ENCODE data around the gene BBS9. TPM values are rescaled to one million over a fixed set of nuclear protein-coding genes. Genes with fewer than 3 reads are reported as not detected.

BBS9 gene
- polyA plus RNA-seq, 4 donors, result 2.0 to 8.8 (median 3.0) TPM

DNA sequence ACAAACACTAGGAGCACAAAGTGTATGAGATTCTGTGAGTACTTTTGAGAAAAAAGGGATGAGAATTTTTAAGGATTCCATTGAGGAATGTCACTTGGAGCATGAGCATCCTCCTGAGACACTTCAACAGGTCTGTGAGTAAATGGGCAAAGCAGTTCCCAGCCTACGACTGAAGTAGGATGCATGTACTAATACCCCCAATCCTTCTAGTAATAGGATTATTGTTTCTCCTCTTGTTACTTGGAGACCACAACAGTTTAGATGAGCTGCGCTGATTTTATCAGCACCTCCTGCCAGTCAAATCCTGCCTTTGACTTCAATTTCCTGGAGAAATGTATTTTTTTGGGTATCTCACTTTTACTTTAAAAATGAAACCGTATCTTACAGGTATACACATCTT lies 820 bp downstream of the BBS9 start:
- DNase-seq (peak in 1 of 2 donors; percentile 8), FAIRE-seq (no peak)
- H3K4me3 ChIP-seq (ENCODE audit: low read depth in 1 of 3, low read length in 3 of 3), result peak overlapping the region in 2 of 3 donors; percentile 88 to 89
- no peaks in the 10 kb centered on the region for H3K9me3 ChIP-seq (ENCODE audit: control insufficient read depth in 2 of 2, insufficient read depth in 1 of 2, low read depth in 1 of 2, low read length in 1 of 2)
- H3K4me1 ChIP-seq (ENCODE audit: control insufficient read depth in 3 of 3, insufficient read depth in 2 of 3, low read depth in 1 of 3, low read length in 2 of 3), result peaks cover 0 to 5% (median 0%) of the 10 kb centered on the region in 3 donors
- H3K36me3 ChIP-seq (ENCODE audit: control insufficient read depth in 3 of 3, insufficient read depth in 2 of 3, low read depth in 1 of 3, low read length in 3 of 3), result no peaks in the 10 kb centered on the region
- H3K27ac ChIP-seq (ENCODE audit: low read depth in 1 of 3, low read length in 2 of 3), result no peak overlapping the region
- 4 to 8% (median 8%) methylated on average over 3 of the region's 3 CpGs for WGBS, 3 donors
- no peaks in the 10 kb centered on the region for H3K27me3 ChIP-seq (ENCODE audit: control insufficient read depth in 3 of 3, insufficient read depth in 3 of 3, low read length in 3 of 3)

GRCh38 chr7:33137103-33137502 lies 7.7 kb downstream of the BBS9 start:
- Histone ChIP-seq H3K4me1 (ENCODE audit: control insufficient read depth in 3 of 3, insufficient read depth in 2 of 3, low read depth in 1 of 3, low read length in 2 of 3) (no peaks in the 10 kb centered on the region), H3K36me3 (ENCODE audit: control insufficient read depth in 3 of 3, insufficient read depth in 2 of 3, low read depth in 1 of 3, low read length in 3 of 3) (no peaks in the 10 kb centered on the region), H3K9me3 (ENCODE audit: control insufficient read depth in 2 of 2, insufficient read depth in 1 of 2, low read depth in 1 of 2, low read length in 1 of 2) (no peaks in the 10 kb centered on the region), H3K27ac (ENCODE audit: low read depth in 1 of 3, low read length in 2 of 3) (no peak overlapping the region), H3K4me3 (ENCODE audit: low read depth in 1 of 3, low read length in 3 of 3) (no peak overlapping the region), H3K27me3 (ENCODE audit: control insufficient read depth in 3 of 3, insufficient read depth in 3 of 3, low read length in 3 of 3) (no peaks in the 10 kb centered on the region)
- WGBS, 3 donors, result 95 to 97% (median 95%) methylated on average over 15 of the region's 15 CpGs
- no peak for FAIRE-seq
- DNase-seq, result no peak

DNA sequence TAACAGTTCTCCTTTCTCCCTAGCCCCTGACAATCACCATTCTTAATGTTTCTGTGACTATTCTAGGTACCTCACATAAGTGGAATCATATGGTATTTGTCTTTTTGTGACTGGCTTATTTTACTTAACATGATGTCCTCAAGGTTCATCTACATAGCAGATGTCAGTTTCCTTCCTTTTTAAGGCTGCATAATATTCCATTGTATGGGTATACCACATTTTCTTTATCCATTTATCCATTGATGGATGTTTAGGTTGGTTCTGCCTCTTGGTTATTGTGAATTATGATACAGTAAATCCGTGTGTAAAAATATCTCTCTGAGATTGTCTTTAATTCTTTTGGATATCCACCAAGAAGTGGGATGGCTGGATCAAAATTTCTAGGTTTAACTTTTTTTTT lies 13.2 kb downstream of the BBS9 start:
- Histone ChIP-seq H3K4me3 (ENCODE audit: low read depth in 1 of 3, low read length in 3 of 3) (no peak overlapping the region), H3K9me3 (ENCODE audit: control insufficient read depth in 2 of 2, insufficient read depth in 1 of 2, low read depth in 1 of 2, low read length in 1 of 2) (peaks cover 0 to 3% of the 10 kb centered on the region in 2 donors), H3K4me1 (ENCODE audit: control insufficient read depth in 3 of 3, insufficient read depth in 2 of 3, low read depth in 1 of 3, low read length in 2 of 3) (no peaks in the 10 kb centered on the region), H3K27ac (ENCODE audit: low read depth in 1 of 3, low read length in 2 of 3) (no peak overlapping the region), H3K27me3 (ENCODE audit: control insufficient read depth in 3 of 3, insufficient read depth in 3 of 3, low read length in 3 of 3) (no peaks in the 10 kb centered on the region), H3K36me3 (ENCODE audit: control insufficient read depth in 3 of 3, insufficient read depth in 2 of 3, low read depth in 1 of 3, low read length in 3 of 3) (no peaks in the 10 kb centered on the region)
- DNase-seq, result no peak
- FAIRE-seq, result no peak
- WGBS, 3 donors, result 74 to 95% (median 92%) methylated on average over 1 of the region's 1 CpG

DNA sequence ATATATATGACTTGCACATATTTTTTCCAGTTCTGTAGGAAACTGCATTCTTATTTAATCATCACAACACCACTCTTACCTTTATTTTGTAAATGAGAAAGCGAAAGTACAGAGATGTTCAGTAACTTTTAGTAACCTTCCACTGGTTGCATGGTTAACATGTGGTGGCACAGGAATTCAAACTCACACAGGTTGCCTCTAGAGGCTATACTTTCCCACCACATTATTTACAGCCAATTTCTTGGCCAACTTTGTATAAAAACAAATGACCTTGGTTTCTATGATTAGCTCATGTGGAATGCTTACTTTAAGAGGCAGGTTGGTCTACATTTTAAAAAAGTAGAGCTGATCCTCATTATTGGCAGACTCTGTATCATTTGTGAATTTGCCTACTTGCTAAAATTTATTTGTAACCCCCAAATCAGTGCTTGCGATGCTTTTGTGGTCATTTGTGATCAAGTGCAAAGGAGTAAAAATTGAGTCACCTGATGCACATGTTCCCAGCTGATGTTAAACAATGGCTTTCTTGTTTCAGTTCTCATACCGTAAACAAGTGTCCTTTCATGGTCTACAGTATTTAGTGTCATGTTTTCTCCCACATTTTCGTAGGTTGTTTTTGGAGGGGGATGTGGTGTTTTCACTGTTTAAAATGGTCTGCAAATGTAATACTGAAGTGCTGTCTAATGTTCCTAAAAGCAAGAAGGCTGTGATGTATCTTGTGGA lies 14.8 kb downstream of the BBS9 start:
- Histone ChIP-seq H3K27me3 (ENCODE audit: control insufficient read depth in 3 of 3, insufficient read depth in 3 of 3, low read length in 3 of 3) (no peaks in the 10 kb centered on the region), H3K4me3 (ENCODE audit: low read depth in 1 of 3, low read length in 3 of 3) (no peak overlapping the region), H3K4me1 (ENCODE audit: control insufficient read depth in 3 of 3, insufficient read depth in 2 of 3, low read depth in 1 of 3, low read length in 2 of 3) (no peaks in the 10 kb centered on the region), H3K27ac (ENCODE audit: low read depth in 1 of 3, low read length in 2 of 3) (no peak overlapping the region), H3K36me3 (ENCODE audit: control insufficient read depth in 3 of 3, insufficient read depth in 2 of 3, low read depth in 1 of 3, low read length in 3 of 3) (no peaks in the 10 kb centered on the region), H3K9me3 (ENCODE audit: control insufficient read depth in 2 of 2, insufficient read depth in 1 of 2, low read depth in 1 of 2, low read length in 1 of 2) (peaks cover 0 to 3% of the 10 kb centered on the region in 2 donors)
- FAIRE-seq, result no peak
- 78 to 87% (median 81%) methylated on average over 4 of the region's 4 CpGs for WGBS, 3 donors
- DNase-seq, result no peak

DNA sequence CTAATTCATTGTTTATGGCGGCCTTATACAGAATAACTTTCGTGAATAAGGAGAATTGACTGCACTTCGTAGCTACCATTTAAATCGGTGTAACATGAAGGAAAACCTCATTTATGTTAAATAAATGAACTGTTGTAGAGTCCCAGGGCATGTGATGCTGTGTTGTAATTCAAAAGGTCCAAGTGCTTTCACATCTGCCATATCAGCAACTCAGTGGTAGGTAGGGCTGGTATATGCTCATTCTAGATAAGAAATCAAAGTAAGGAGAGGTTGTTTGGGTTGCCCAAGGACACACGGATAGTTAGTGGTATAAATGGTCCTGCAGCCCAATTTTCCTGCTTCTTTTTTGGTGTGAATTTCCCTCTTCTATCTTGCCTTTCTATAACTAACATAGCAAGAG lies 15.8 kb downstream of the BBS9 start:
- no peak for FAIRE-seq

GRCh38 chr7:33152087-33152486 lies 22.7 kb downstream of the BBS9 start:
- WGBS, 3 donors, result 86 to 92% (median 89%) methylated on average over 3 of the region's 3 CpGs
- H3K27ac ChIP-seq (ENCODE audit: low read depth in 1 of 3, low read length in 2 of 3), result no peak overlapping the region
- FAIRE-seq, result no peak
- no peak overlapping the region for H3K4me3 ChIP-seq (ENCODE audit: low read depth in 1 of 3, low read length in 3 of 3)
- H3K9me3 ChIP-seq (ENCODE audit: control insufficient read depth in 2 of 2, insufficient read depth in 1 of 2, low read depth in 1 of 2, low read length in 1 of 2), result no peaks in the 10 kb centered on the region
- no peak for DNase-seq
- no peaks in the 10 kb centered on the region for H3K27me3 ChIP-seq (ENCODE audit: control insufficient read depth in 3 of 3, insufficient read depth in 3 of 3, low read length in 3 of 3)
- no peaks in the 10 kb centered on the region for H3K4me1 ChIP-seq (ENCODE audit: control insufficient read depth in 3 of 3, insufficient read depth in 2 of 3, low read depth in 1 of 3, low read length in 2 of 3)
- peaks cover 0 to 2% (median 0%) of the 10 kb centered on the region in 3 donors for H3K36me3 ChIP-seq (ENCODE audit: control insufficient read depth in 3 of 3, insufficient read depth in 2 of 3, low read depth in 1 of 3, low read length in 3 of 3)

More for the DNA sequence above, 15.8 kb downstream of the BBS9 start:
- Histone ChIP-seq H3K36me3 (ENCODE audit: control insufficient read depth in 3 of 3, insufficient read depth in 2 of 3, low read depth in 1 of 3, low read length in 3 of 3) (no peaks in the 10 kb centered on the region), H3K4me1 (ENCODE audit: control insufficient read depth in 3 of 3, insufficient read depth in 2 of 3, low read depth in 1 of 3, low read length in 2 of 3) (no peaks in the 10 kb centered on the region), H3K9me3 (ENCODE audit: control insufficient read depth in 2 of 2, insufficient read depth in 1 of 2, low read depth in 1 of 2, low read length in 1 of 2) (peaks cover 0 to 3% of the 10 kb centered on the region in 2 donors), H3K4me3 (ENCODE audit: low read depth in 1 of 3, low read length in 3 of 3) (no peak overlapping the region), H3K27ac (ENCODE audit: low read depth in 1 of 3, low read length in 2 of 3) (no peak overlapping the region), H3K27me3 (ENCODE audit: control insufficient read depth in 3 of 3, insufficient read depth in 3 of 3, low read length in 3 of 3) (no peaks in the 10 kb centered on the region)
- DNase-seq, result peak in 1 of 2 donors; percentile 56
- WGBS, 3 donors, result 81 to 86% (median 81%) methylated on average over 5 of the region's 5 CpGs

GRCh38 chr7:33155811-33156210 lies 26.4 kb downstream of the BBS9 start:
- DNase-seq (no peak), FAIRE-seq (no peak)
- WGBS, 3 donors, result 69 to 92% (median 91%) methylated on average over 2 of the region's 2 CpGs

GRCh38 chr7:33156441-33156840 lies 27.1 kb downstream of the BBS9 start:
- Histone ChIP-seq H3K4me3 (ENCODE audit: low read depth in 1 of 3, low read length in 3 of 3) (no peak overlapping the region), H3K27me3 (ENCODE audit: control insufficient read depth in 3 of 3, insufficient read depth in 3 of 3, low read length in 3 of 3) (no peaks in the 10 kb centered on the region), H3K9me3 (ENCODE audit: control insufficient read depth in 2 of 2, insufficient read depth in 1 of 2, low read depth in 1 of 2, low read length in 1 of 2) (no peaks in the 10 kb centered on the region), H3K27ac (ENCODE audit: low read depth in 1 of 3, low read length in 2 of 3) (no peak overlapping the region), H3K4me1 (ENCODE audit: control insufficient read depth in 3 of 3, insufficient read depth in 2 of 3, low read depth in 1 of 3, low read length in 2 of 3) (no peaks in the 10 kb centered on the region), H3K36me3 (ENCODE audit: control insufficient read depth in 3 of 3, insufficient read depth in 2 of 3, low read depth in 1 of 3, low read length in 3 of 3) (peaks cover 0 to 2% (median 0%) of the 10 kb centered on the region in 3 donors)
- DNase-seq (no peak), FAIRE-seq (no peak)
- 97 to 99% (median 98%) methylated on average over 2 of the region's 2 CpGs for WGBS, 3 donors

More at GRCh38 chr7:33155811-33156210, 26.4 kb downstream of the BBS9 start:
- no peak overlapping the region for H3K27ac ChIP-seq (ENCODE audit: low read depth in 1 of 3, low read length in 2 of 3)
- H3K27me3 ChIP-seq (ENCODE audit: control insufficient read depth in 3 of 3, insufficient read depth in 3 of 3, low read length in 3 of 3), result no peaks in the 10 kb centered on the region
- H3K9me3 ChIP-seq (ENCODE audit: control insufficient read depth in 2 of 2, insufficient read depth in 1 of 2, low read depth in 1 of 2, low read length in 1 of 2), result no peaks in the 10 kb centered on the region
- no peak overlapping the region for H3K4me3 ChIP-seq (ENCODE audit: low read depth in 1 of 3, low read length in 3 of 3)
- H3K36me3 ChIP-seq (ENCODE audit: control insufficient read depth in 3 of 3, insufficient read depth in 2 of 3, low read depth in 1 of 3, low read length in 3 of 3), result peaks cover 0 to 2% (median 0%) of the 10 kb centered on the region in 3 donors
- no peaks in the 10 kb centered on the region for H3K4me1 ChIP-seq (ENCODE audit: control insufficient read depth in 3 of 3, insufficient read depth in 2 of 3, low read depth in 1 of 3, low read length in 2 of 3)

DNA sequence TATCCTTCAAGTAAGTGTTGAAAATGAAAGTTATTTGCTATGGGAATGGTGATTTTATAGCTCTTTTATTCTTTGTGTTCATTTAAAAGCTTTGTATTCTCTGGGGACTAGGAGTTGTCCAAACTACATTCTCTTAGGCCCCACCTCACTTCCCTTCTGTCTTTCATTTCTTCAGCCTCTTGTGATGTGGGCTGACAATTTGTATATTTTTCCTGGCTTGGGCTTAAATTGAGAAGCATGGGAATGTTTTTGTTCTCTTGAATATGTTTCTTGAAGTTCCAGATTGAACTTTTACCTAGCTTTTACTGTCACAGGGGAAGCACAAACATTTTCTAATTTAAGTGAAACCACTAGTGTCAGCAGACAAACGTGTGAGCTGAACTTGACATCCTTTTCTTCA lies 27.9 kb downstream of the BBS9 start:
- Histone ChIP-seq H3K9me3 (ENCODE audit: control insufficient read depth in 2 of 2, insufficient read depth in 1 of 2, low read depth in 1 of 2, low read length in 1 of 2) (no peaks in the 10 kb centered on the region), H3K27me3 (ENCODE audit: control insufficient read depth in 3 of 3, insufficient read depth in 3 of 3, low read length in 3 of 3) (no peaks in the 10 kb centered on the region), H3K4me3 (ENCODE audit: low read depth in 1 of 3, low read length in 3 of 3) (no peak overlapping the region), H3K27ac (ENCODE audit: low read depth in 1 of 3, low read length in 2 of 3) (no peak overlapping the region), H3K36me3 (ENCODE audit: control insufficient read depth in 3 of 3, insufficient read depth in 2 of 3, low read depth in 1 of 3, low read length in 3 of 3) (peaks cover 0 to 2% (median 0%) of the 10 kb centered on the region in 3 donors), H3K4me1 (ENCODE audit: control insufficient read depth in 3 of 3, insufficient read depth in 2 of 3, low read depth in 1 of 3, low read length in 2 of 3) (no peaks in the 10 kb centered on the region)
- WGBS, 3 donors, result 15 to 58% (median 43%) methylated on average over 1 of the region's 1 CpG
- FAIRE-seq (no peak), DNase-seq (no peak)

Measured in small intestine (tissue), 7 donors.